HG03520 (cell line): ENCODE measurements around the gene LRSAM1.
"Not testable (repeated sequence)": the region's sequence is repeated elsewhere in the genome, so short reads cannot be mapped to it uniquely, and the experiment has no call there.

Source experiments
- ATAC-seq: cut with Tn5 transposase; IDR thresholded peaks from one replicate; pipeline ENCODE4 v1.9.1; 2021; ENCODE audit warnings: mild to moderate bottlenecking, moderate library complexity; ENCODE audit not compliant: unreplicated experiment

LRSAM1 gene

GRCh38 chr9:127455324-127455992 is 4.1 kb downstream of the LRSAM1 start:
- no peak for ATAC-seq

- no peak for ATAC-seq
Measured at GRCh38 chr9:127457191-127457878, 6.0 kb downstream of the LRSAM1 start.

DNA sequence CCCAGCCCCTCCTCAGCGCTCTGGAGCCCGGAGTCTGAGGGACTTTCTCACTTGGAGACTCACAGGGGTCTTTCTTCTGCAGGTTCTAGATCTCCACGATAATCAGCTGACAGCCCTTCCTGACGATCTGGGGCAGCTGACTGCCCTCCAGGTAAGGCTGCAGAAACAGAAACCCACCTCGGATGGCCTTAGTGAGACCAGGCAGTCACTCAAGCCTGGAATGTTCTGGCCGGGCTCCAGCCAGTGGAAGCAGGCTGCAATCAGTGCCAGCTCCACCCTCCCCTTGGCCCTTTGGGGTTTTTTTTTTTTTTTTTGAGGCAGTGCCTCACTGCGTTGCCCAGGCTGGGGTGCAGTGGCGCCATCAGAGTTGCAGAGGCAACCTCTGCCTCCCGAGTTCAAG is 7.6 kb downstream of the LRSAM1 start:
- ATAC-seq: no peak

- no peak for ATAC-seq
Measured at GRCh38 chr9:127463382-127463781, 12.1 kb downstream of the LRSAM1 start.

DNA sequence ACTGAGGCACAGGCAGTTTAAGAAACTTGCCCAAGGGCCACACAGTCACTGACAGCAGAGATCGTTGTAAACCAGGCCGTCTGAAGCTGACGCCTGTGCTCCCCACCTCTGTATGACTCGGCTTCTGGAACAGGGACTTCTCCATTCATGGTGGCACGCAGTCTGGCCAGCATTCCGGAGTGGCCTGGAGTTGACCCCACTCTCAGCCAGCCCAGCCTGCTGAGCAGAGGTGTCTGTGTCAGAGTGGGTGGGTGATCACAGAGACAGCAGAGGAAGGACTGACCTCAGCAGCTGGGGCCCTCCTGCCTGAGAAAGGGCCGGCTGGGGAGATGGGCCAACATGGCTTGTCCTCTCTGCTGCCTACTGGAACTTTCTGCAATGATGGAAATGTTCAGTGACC is 12.6 kb downstream of the LRSAM1 start:
- no peak for ATAC-seq

- ATAC-seq: not testable (repeated sequence)
Measured at GRCh38 chr9:127466407-127466917, 15.2 kb downstream of the LRSAM1 start.

DNA sequence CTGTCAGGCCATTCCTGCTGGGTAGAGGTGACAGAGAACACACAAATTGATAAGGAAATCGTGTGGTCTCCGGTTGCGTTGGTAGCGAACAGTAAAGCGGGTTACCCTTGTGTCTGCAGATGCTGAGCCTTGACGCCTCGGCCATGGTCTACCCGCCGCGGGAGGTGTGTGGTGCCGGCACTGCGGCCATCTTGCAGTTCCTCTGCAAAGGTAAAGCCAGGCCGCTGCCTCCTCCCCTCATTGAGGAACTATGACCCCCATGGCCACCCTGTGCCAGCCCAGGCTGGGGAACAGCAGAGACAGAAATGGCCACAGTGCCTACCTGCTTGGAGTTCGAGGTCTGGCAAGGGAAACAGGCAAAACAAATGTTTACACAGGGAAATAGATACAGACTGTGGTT is 16.3 kb downstream of the LRSAM1 start:
- ATAC-seq: no peak

- no peak for ATAC-seq
Measured at GRCh38 chr9:127470662-127471061, 19.4 kb downstream of the LRSAM1 start.

DNA sequence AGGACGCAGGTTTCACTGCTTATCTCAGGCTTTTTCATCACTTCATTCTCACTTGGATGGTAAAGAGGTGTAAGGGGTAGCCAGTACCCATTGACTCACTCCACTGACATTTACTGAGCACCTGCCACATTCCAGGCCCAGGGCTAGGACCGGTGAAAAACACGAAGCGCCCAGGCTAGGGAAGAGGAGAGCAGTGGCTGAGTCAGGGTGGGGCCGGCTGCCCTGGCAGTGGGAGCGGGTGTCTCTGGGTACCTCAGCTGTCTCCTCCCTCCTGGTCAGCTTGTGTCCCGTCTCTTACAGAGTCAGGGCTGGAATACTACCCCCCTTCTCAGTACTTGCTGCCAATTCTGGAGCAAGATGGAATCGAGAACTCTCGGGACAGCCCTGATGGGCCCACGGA is 22.2 kb downstream of the LRSAM1 start:
- ATAC-seq: no peak

- no peak for ATAC-seq
Measured at GRCh38 chr9:127473932-127474331, 22.6 kb downstream of the LRSAM1 start.

GRCh38 chr9:127474592-127474991 is 23.3 kb downstream of the LRSAM1 start:
- ATAC-seq: no peak

- ATAC-seq: no peak
Measured at GRCh38 chr9:127479507-127480081, 28.3 kb downstream of the LRSAM1 start.

DNA sequence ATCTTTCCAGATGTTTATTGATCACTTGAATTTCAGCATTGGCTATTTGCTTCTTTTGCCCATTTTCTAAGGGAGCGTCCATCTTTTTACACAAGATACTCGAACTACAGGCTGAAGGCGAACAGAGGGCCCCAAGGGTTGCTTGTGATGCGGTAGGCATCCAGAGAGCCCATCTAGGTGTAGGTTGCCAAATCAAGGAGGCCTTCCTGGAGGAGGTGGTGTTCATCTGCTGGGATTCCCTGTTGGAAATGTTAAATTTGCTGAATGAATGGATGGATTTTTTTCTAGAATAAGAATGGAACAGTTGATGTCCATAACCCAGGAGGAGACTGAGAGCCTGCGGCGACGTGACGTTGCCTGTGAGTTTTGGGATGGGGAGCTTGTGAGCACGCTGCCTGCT is 31.4 kb downstream of the LRSAM1 start:
- ATAC-seq: no peak

- ATAC-seq: no peak
Measured at GRCh38 chr9:127485995-127486394, 34.7 kb downstream of the LRSAM1 start.

GRCh38 chr9:127488946-127489345 is 37.6 kb downstream of the LRSAM1 start:
- no peak for ATAC-seq

DNA sequence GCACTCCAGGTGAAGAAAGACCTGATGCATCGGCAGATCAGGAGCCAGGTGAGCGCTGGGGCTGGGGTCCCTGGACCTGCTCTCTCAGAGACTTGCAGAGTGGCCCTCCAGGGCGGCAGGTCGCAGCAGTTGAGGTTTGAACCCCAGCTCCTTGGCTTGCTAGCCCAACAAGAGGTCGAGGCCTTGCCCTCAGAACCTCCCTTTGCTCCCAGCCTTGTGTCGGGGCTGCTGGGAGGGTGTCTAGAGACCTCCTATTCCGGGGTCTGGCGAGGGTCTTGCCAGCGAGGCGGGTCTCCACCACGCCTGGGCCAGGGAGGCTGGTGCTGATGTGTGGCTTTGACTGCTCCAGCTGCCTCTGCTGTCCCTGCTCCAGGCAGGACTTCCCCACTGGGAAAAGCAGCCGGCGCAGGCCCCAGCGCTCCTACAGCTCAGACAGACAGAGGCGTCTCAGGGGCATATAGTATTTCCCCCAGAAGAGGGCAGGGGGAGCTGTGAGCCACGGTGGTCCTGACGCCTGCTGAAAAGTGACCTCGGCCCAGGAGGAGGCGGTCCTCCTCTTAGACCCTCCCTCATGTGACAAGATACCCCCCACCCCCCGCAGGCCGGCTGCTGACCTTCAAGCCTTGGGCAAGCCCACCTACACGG is 38.3 kb downstream of the LRSAM1 start:
- no peak for ATAC-seq

DNA sequence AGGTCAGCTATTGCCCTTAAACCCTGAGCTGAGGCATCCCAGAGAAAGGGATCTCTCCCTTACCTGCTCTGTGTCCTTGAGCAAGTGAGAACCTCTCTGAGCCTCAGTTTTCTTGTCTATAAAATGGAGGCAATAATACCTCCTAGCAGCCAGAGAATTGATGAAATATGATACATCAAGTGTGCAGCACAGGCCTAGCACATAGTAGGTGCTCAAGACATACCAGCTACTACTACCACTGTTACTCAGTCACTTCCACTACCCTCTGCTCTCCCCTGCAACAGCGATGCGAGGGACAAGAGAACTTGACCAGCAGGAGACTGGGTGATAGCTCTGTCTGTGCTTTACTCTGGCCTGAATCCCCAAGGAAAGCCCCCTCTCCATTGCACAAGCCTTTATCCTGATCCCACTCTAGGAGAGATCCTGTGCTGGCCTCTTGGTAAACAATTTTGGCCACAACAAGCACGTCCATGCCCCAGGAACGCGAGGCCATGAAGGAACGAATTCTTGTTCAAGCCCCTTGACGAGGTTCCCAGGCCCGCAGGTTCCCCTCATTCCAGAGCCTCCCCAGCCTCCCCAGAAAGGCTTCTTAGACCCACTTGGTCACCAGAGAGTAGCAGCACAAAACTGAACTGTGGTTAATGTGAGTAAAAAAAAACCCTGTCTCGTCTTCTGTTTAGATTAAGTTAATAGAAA is 39.4 kb downstream of the LRSAM1 start:
- ATAC-seq: no peak

DNA sequence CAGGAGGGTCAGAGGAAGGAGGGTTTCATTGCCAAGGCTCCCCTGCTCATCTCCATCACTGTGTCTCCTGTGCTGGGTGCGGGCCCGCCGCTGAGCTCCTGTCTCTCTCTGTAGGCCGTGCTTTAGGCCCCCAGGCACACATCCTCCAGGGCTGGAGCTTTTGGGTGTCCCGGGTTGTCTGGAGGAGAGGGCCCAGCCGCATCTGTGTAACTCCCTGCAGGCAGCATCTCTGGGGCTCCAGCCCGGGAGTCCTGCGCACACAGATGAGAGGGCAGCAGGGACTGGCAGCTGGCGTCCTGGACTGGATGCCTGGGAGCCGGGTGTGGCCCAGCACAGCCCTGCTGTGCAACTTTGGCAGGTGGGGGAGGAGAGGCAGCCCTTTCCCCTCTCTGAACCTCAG is 40.2 kb downstream of the LRSAM1 start:
- ATAC-seq: no peak

DNA sequence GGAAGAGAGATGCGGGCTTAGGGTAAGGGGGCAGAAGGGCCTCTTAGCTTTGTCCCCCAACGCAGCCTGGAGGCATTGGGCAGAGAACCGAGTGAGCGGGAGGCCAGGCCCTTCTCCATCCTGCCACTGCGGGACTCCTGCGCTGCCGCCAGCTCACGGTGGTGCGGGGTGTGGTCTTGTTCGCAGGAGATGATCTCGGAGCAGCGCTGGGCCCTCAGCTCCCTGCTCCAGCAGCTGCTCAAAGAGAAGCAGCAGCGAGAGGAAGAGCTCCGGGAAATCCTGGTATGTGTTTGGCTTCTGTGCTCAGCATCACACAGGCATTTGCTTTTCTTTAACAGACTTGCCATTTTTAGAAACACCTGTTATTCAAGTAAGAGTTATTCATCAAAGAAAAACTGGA is 41.3 kb downstream of the LRSAM1 start:
- no peak for ATAC-seq

GRCh38 chr9:127493592-127494303 is 42.4 kb downstream of the LRSAM1 start:
- no peak for ATAC-seq
